ENCODE measurements around the gene SSH3. TPM values are rescaled to one million over a fixed set of nuclear protein-coding genes. Genes with fewer than 3 reads are reported as not detected.

SSH3 gene
- total RNA-seq, 6 donors from 2014 or later = 35.9 to 99.2 (median 53.8) TPM

DNA sequence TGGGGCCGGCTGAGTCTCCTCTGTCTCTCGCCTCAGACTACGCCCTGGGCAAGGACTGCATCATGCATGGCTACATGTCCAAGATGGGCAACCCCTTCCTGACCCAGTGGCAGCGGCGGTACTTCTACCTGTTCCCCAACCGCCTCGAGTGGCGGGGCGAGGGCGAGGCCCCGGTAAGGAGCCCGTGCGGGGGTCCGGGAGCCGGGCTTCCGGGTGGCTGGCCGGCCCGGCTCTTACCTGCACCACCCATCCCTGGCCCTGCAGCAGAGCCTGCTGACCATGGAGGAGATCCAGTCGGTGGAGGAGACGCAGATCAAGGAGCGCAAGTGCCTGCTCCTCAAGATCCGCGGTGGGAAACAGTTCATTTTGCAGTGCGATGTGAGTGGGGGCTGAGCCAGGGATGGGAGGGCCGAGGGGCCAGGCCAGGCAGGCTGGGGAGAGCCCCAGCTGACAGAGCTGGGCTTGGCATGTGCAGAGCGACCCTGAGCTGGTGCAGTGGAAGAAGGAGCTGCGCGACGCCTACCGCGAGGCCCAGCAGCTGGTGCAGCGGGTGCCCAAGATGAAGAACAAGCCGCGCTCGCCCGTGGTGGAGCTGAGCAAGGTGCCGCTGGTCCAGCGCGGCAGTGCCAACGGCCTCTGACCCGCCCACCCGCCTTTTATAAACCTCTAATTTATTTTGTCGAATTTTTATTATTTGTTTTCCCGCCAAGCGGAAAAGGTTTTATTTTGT lies 18.4 kb upstream of the SSH3 start:
- Histone ChIP-seq H3K27me3 (no peaks in the 10 kb centered on the region), H3K36me3 (peaks cover 50 to 72% (median 65%) of the 10 kb centered on the region in 4 donors), H3K9me3 (no peaks in the 10 kb centered on the region), H3K4me3 (peak overlapping the region in 3 of 4 donors; percentile 0 to 28 (median 23)), H3K4me1 (peaks cover 29 to 66% (median 48%) of the 10 kb centered on the region in 4 donors), H3K27ac (peak overlapping the region; percentile 92 to 99 (median 97))
- TF ChIP-seq CTCF (IDR thresholded peaks at IDR 0.05) (no peak), EP300 (IDR thresholded peaks at IDR 0.05) (no peak), POLR2AphosphoS5 (IDR thresholded peaks at IDR 0.05) (no peak), POLR2A (IDR thresholded peaks at IDR 0.05) (no peak)
- ATAC-seq (ENCODE audit: low FRiP score in 2 of 2) (no peak), DNase-seq (peak in 1 of 2 donors; percentile 83)
- WGBS, 2 donors = 84 to 93% methylated on average over 20 to 45 of the region's 45 CpGs

GRCh38 chr11:67285541-67286498 lies 17.5 kb upstream of the SSH3 start:
- Histone ChIP-seq H3K27me3 (no peaks in the 10 kb centered on the region), H3K9me3 (no peaks in the 10 kb centered on the region), H3K27ac (peak overlapping the region; percentile 92 to 99 (median 97)), H3K36me3 (peaks cover 43 to 71% (median 62%) of the 10 kb centered on the region in 4 donors), H3K4me3 (peak overlapping the region in 3 of 4 donors; percentile 0 to 28 (median 23)), H3K4me1 (peaks cover 35 to 71% (median 54%) of the 10 kb centered on the region in 4 donors)
- DNase-seq (peak in 1 of 2 donors; percentile 84), ATAC-seq (ENCODE audit: low FRiP score in 2 of 2) (no peak)
- WGBS, 2 donors = 63 to 69% methylated on average over 24 to 34 of the region's 39 CpGs
- TF ChIP-seq EP300 (IDR thresholded peaks at IDR 0.05) (no peak), POLR2A (IDR thresholded peaks at IDR 0.05) (peak in 1 of 4 donors; percentile 6)

- TF ChIP-seq POLR2A (IDR thresholded peaks at IDR 0.05) (peak in 1 of 4 donors; percentile 49), EP300 (IDR thresholded peaks at IDR 0.05) (no peak)
- H3K27me3 ChIP-seq = no peaks in the 10 kb centered on the region
- no peaks in the 10 kb centered on the region for H3K9me3 ChIP-seq
- ATAC-seq (ENCODE audit: low FRiP score in 2 of 2) (peak; percentile 1), DNase-seq (peak; percentile 58 to 73)
- WGBS, 2 donors = 59 to 84% methylated on average over 5 to 8 of the region's 8 CpGs
- H3K36me3 ChIP-seq = peaks cover 35 to 71% (median 59%) of the 10 kb centered on the region in 4 donors
- peaks cover 36 to 72% (median 58%) of the 10 kb centered on the region in 4 donors for H3K4me1 ChIP-seq
- peak overlapping the region; percentile 92 to 99 (median 97) for H3K27ac ChIP-seq
- H3K4me3 ChIP-seq = peak overlapping the region in 1 of 4 donors; percentile 28
Observed at GRCh38 chr11:67286621-67287333, 16.6 kb upstream of the SSH3 start.

DNA sequence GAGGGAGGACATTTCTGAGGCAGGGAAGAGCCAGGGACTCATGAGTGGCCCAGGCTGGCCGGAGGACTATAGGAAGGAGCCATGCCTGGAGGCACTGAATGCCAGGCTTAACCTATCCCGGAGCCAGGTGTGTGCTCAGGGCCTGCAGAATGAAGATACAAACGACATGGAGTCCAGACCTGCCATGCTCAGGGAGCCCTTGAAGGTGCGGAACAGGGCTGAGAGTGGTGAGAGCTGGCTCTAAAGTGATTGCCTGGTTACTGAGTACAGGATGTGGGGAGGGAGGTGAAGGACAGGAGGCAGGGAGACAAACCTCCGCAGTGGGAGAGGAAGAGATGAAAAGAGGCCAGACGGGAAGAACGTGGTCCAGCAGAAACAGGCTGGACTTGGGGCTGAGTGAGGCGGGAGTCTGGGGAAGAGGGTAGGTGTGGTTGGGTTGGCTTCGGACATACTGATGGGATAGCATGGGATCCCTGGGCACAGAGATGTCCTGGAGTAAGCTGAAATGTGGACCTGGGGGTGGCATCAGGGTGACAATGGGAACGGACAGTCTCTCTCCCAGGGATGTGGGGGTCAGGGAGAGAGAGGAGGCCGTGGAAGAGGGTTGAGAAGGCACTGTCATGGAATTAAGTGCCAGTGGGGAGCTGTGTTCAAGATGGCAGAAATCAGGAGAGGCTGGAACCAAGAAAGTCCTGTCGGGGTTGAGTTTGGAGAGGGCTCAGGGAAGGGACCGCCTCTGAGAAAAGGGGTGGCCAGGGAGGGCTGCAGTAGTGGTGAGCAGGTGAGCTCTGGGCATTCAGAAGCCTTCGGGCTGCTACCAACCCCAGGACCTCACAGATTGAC lies 15.8 kb upstream of the SSH3 start:
- peaks cover 27 to 69% (median 56%) of the 10 kb centered on the region in 4 donors for H3K36me3 ChIP-seq
- TF ChIP-seq EP300 (IDR thresholded peaks at IDR 0.05) = no peak
- TF ChIP-seq CTCF (IDR thresholded peaks at IDR 0.05) = no peak
- TF ChIP-seq POLR2A (IDR thresholded peaks at IDR 0.05) = no peak
- TF ChIP-seq POLR2AphosphoS5 (IDR thresholded peaks at IDR 0.05) = no peak
- no peaks in the 10 kb centered on the region for H3K27me3 ChIP-seq
- ATAC-seq (ENCODE audit: low FRiP score in 2 of 2) = no peak
- H3K27ac ChIP-seq = peak overlapping the region; percentile 92 to 99 (median 97)
- peak overlapping the region in 3 of 4 donors; percentile 91 to 98 (median 97) for H3K4me3 ChIP-seq
- DNase-seq = no peak
- H3K4me1 ChIP-seq = peaks cover 38 to 67% (median 56%) of the 10 kb centered on the region in 4 donors
- no peaks in the 10 kb centered on the region for H3K9me3 ChIP-seq
- 57 to 63% methylated on average over 14 of the region's 14 CpGs for WGBS, 2 donors

- Histone ChIP-seq H3K4me3 (peak overlapping the region in 3 of 4 donors; percentile 91 to 98 (median 97)), H3K27ac (peak overlapping the region; percentile 92 to 99 (median 97)), H3K36me3 (peaks cover 23 to 65% (median 51%) of the 10 kb centered on the region in 4 donors), H3K27me3 (no peaks in the 10 kb centered on the region), H3K4me1 (peaks cover 36 to 66% (median 52%) of the 10 kb centered on the region in 4 donors), H3K9me3 (no peaks in the 10 kb centered on the region)
- DNase-seq (no peak), ATAC-seq (ENCODE audit: low FRiP score in 2 of 2) (no peak)
- WGBS, 2 donors = 7 to 34% methylated on average over 3 to 4 of the region's 4 CpGs
- no peak for TF ChIP-seq EP300 (IDR thresholded peaks at IDR 0.05)
- no peak for TF ChIP-seq POLR2AphosphoS5 (IDR thresholded peaks at IDR 0.05)
- TF ChIP-seq POLR2A (IDR thresholded peaks at IDR 0.05) = no peak
- TF ChIP-seq CTCF (IDR thresholded peaks at IDR 0.05) = no peak
Observed at GRCh38 chr11:67288198-67288451, 15.2 kb upstream of the SSH3 start.

Data from upper lobe of left lung (tissue), 6 donors.